C4-2B (cell line): ENCODE results near the gene SYT11.

Experiments
- H3K27ac ChIP-seq: fragments of 450-650 bp; 2 replicates; pipeline ENCODE4 v1.5.1; 2017
- CTCF ChIP-seq: fragments of 450-650 bp; conservative IDR thresholded peaks from 2 replicates; pipeline ENCODE4 v1.5.1; 2017; ENCODE audit warnings: mild to moderate bottlenecking
- ZFX ChIP-seq: fragments of 450-650 bp; IDR thresholded peaks from 2 replicates; pipeline ENCODE4 v1.6.1; 2017

SYT11 gene

GRCh38 chr1:155856257-155856974 lies 3.0 kb upstream of the SYT11 start:
- TF ChIP-seq CTCF (no peak), ZFX (no peak)
- H3K27ac ChIP-seq, result peak overlapping the region; percentile 78

- TF ChIP-seq CTCF (no peak), ZFX (no peak)
- peak within 1 kb of the TSS; percentile 78 for H3K27ac ChIP-seq
These were observed 2.1 kb upstream of the SYT11 start, which contains the start of gene GON4L for GRCh38 chr1:155856975-155857930. GON4L (minus strand) TSS chr1:155857214; CDS start chr1:155853780, 3,434 bp downstream.

GRCh38 chr1:155858800-155859233 lies 550 bp upstream of the SYT11 start:
- no peak for TF ChIP-seq ZFX
- TF ChIP-seq CTCF, result no peak
- peak overlapping the region; percentile 9; the same call in 1 of the 2 replicates for H3K27ac ChIP-seq

- no peak overlapping the region for H3K27ac ChIP-seq
- TF ChIP-seq ZFX (no peak), CTCF (no peak)
These were observed 809 bp downstream of the SYT11 start for GRCh38 chr1:155859881-155860871.

- no peak overlapping the region for H3K27ac ChIP-seq
- TF ChIP-seq CTCF (no peak), ZFX (no peak)
These were observed 1.7 kb downstream of the SYT11 start for GRCh38 chr1:155860970-155861510.

GRCh38 chr1:155861896-155862295 lies 2.5 kb downstream of the SYT11 start:
- TF ChIP-seq CTCF (no peak), ZFX (no peak)
- no peak overlapping the region for H3K27ac ChIP-seq
